Urothelium cell line (cell line): Measurements from ENCODE around the gene PNN.
"Not testable (repeated sequence)": the region's sequence is repeated elsewhere in the genome, so short reads cannot be mapped to it uniquely, and the experiment has no call there.

ENCODE experiments used
- DNase-seq: peaks from one replicate; pipeline ENCODE4 v3.0.0; 2011; ENCODE audit warnings: low spot score, mixed read lengths
- FAIRE-seq: peaks from 2 replicates; lab custom pipeline; 2011; peaks lifted over from hg19 to GRCh38; lab: Jason Lieb, UNC

The PNN gene

GRCh38 chr14:39180553-39180952 is 5.5 kb downstream of the PNN start:
- DNase-seq: no peak
- FAIRE-seq: no peak

- FAIRE-seq (no peak), DNase-seq (no peak)
Observed at GRCh38 chr14:39181026-39181692, 6.1 kb downstream of the PNN start.

- DNase-seq (no peak), FAIRE-seq (no peak)
Observed at GRCh38 chr14:39181693-39182047, 6.6 kb downstream of the PNN start.

- FAIRE-seq (no peak), DNase-seq (no peak)
Observed at GRCh38 chr14:39182770-39183684, 8.0 kb downstream of the PNN start.

GRCh38 chr14:39183685-39184003 is 8.6 kb downstream of the PNN start:
- DNase-seq, FAIRE-seq: not testable (repeated sequence)

- no peak for DNase-seq
- no peak for FAIRE-seq
Observed at GRCh38 chr14:39184628-39185255, 9.7 kb downstream of the PNN start.

GRCh38 chr14:39185256-39186049 is 10.4 kb downstream of the PNN start:
- FAIRE-seq: no peak
- DNase-seq: no peak

GRCh38 chr14:39186941-39187525 is 12.0 kb downstream of the PNN start:
- FAIRE-seq (no peak), DNase-seq (no peak)

GRCh38 chr14:39203659-39204606 is 28.9 kb downstream of the PNN start:
- no peak for FAIRE-seq
- no peak for DNase-seq

- not testable (repeated sequence) for DNase-seq
Observed at GRCh38 chr14:39207430-39207829, 32.4 kb downstream of the PNN start.

GRCh38 chr14:39211109-39211741 is 36.2 kb downstream of the PNN start:
- FAIRE-seq (no peak), DNase-seq (no peak)

More at GRCh38 chr14:39207430-39207829, 32.4 kb downstream of the PNN start:
- FAIRE-seq: not testable (repeated sequence)

GRCh38 chr14:39212034-39212433 is 37.0 kb downstream of the PNN start:
- DNase-seq (peak; percentile 21), FAIRE-seq (no peak)

- DNase-seq (no peak), FAIRE-seq (no peak)
Observed at GRCh38 chr14:39212693-39213092, 37.6 kb downstream of the PNN start.

- DNase-seq: no peak
Observed at GRCh38 chr14:39217214-39217879, 42.3 kb downstream of the PNN start.

GRCh38 chr14:39218171-39218769 is 43.2 kb downstream of the PNN start:
- FAIRE-seq: no peak
- peak; percentile 43 for DNase-seq

More at GRCh38 chr14:39217214-39217879, 42.3 kb downstream of the PNN start:
- FAIRE-seq: no peak

- FAIRE-seq: no peak
- DNase-seq: peak; percentile 54
Observed at GRCh38 chr14:39219075-39219499, 44.0 kb downstream of the PNN start.

- not testable (repeated sequence) for FAIRE-seq, DNase-seq
Observed at GRCh38 chr14:39220473-39220872, 45.4 kb downstream of the PNN start.

GRCh38 chr14:39228044-39228443 is 53.0 kb downstream of the PNN start:
- DNase-seq: no peak
- FAIRE-seq: no peak
